Activated CD8-positive, alpha-beta memory T cell treated with anti-CD3 and anti-CD28 coated beads, Interleukin-2, amount 50 U/mL, for 1 hour (primary cell): Measurements from ENCODE around the gene MBOAT7.
"Not testable (repeated sequence)": the region's sequence is repeated elsewhere in the genome, so short reads cannot be mapped to it uniquely, and the experiment has no call there.

Experiments used
- DNase-seq: peaks from one replicate; pipeline ENCODE4 v3.0.0-alpha.2; 2020; ENCODE audit errors: extremely low read depth

The MBOAT7 gene

GRCh38 chr19:54189735-54190502 lies 539 bp upstream of the MBOAT7 start:
- peak; percentile 100 for DNase-seq

- DNase-seq = no peak
Observed at GRCh38 chr19:54188215-54188871, 1.0 kb downstream of the MBOAT7 start.

GRCh38 chr19:54186934-54187381 lies 2.4 kb downstream of the MBOAT7 start:
- DNase-seq = no peak

DNA sequence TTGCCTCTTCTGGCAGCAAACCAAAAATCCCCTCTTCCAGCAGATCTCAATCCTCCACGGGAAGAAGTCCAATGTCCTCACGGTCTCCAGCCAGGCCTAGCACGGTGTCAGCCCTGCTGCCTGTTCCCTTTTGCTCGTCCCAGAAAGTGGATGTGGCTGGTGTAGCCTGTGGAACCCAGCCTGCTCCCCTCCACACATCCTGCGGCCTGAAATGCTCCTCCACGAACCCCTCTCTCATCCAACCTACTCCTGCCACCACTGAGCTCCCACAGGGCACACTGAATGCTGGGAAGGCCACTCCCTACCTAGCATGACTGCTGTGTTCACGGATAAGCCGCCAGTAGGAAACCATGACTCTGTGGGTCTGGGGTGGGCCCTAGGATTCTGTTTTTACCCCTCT lies 3.0 kb downstream of the MBOAT7 start:
- DNase-seq = no peak

DNA sequence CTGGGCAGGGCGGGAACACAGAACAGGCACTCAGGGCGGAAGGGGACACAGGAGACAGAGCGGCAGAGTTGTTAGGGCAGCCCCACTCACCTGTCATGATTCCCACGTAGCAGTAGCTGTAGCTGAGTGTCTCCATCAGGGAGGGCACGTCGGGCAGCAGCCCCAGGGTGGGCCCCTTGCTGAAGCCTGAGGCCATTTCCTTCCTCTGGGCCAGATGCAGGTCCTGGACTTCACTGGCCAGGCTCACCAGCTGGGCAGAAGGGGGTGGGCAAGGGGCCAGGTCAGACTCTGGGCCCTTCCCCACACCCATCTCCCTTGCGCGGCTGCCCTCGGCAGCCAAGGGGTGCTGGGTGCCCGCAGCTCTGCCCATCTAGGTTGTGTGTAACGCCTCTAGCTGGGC lies 5.9 kb downstream of the MBOAT7 start:
- no peak for DNase-seq

DNA sequence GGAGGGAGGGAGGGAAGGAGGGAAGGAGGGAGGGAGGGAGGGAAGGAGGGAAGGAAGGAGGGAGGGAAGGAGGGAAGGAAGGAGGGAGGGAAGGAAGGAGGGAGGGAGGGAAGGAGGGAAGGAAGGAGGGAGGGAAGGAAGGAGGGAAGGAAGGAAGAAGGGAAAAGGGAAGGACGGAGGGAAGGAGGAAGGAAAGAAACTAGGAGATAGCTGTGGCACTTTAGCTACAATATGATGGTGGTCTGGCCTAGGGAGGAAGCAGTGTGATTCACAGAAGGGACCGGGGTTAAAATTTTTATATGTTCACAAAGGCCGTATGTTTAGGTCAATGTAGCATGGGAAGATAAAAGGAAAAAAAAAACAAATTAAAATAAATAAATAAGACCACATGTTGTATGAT lies 7.5 kb downstream of the MBOAT7 start:
- not testable (repeated sequence) for DNase-seq

- DNase-seq = no peak
Observed at GRCh38 chr19:54180691-54181091, 8.7 kb downstream of the MBOAT7 start.

- DNase-seq = no peak
Observed at GRCh38 chr19:54179921-54180461, 9.4 kb downstream of the MBOAT7 start.

- no peak for DNase-seq
Observed at GRCh38 chr19:54179262-54179852, 10.0 kb downstream of the MBOAT7 start.

DNA sequence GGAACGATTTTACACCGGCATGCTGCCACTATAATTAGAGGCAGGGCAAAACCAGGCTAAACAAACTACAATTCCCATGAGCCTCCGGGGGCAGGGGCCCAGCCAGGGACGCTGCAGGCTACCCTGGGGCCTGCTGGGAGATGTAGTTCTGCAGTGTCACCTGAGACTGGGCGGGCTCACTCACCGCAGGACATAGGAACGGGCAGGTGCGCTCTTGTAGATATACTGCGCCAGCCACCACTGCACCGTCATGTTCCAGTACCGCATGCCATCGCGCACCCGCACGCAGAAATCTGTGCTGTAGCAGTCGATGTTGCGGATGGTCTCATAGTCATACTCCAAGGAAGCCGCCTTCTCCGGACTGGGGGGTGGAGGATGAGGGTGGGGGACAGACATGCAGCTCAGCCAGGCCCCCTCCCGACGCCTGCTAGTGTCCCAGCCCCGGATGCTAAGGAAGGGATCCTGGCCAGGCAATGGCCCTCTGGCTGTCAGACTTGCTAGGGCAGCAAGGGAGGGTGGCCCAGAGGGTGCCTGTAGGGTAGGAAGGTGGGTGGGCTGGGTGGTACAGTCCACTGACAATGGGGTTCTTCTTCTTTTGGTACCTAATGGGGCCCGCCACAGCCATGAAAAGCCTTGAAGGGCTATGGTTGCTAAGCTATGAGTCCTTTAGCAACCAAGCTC lies 10.7 kb downstream of the MBOAT7 start:
- no peak for DNase-seq

DNA sequence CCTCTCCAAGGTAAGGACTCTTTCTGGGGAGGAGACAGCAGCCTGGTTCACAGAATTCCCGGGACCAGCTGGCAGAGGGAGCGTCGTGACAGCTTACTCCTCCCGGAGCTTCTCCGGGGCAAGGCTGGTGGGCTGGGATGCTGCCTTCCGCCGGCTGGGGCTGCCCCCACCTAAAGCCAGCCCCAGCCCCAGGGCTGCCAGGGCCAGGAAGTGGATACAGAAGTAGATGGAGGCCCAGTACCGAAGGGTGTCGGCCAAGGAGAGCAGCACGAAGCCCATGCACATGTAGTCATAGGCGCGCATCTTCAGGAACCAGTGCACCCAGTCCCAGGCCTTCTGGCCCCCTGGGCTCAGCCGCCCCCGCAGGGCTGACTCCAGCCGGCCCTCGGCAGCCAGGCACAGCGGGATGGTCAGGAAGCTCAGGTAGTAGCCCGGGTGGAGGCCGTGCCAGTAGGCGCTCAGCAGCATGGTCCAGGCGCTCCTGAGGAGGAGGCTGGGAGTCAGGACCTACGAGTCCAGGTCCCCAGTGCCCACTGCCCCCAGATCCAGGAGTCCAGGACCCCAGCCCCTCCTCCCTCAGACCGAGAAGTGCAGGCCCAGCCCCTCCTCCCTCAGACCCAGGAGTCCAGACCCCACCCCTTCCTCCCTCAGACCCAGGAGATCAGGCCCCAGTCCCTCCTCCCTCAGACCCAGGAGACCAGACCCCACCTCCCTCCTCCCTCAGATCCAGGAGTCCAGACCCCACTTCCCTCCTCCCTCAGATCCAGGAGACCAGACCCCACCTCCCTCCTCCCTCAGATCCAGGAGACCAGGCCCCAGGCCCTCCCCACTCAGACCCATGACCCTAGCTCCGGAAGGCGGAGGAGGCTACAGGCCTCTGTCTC lies 15.2 kb downstream of the MBOAT7 start:
- DNase-seq = no peak

- DNase-seq = no peak
Observed at GRCh38 chr19:54173359-54173699, 16.1 kb downstream of the MBOAT7 start.

GRCh38 chr19:54172471-54173358 lies 16.7 kb downstream of the MBOAT7 start, which contains the start of gene TMC4:
Gene TMC4, minus strand, starts transcription at chr19:54173160. Its CDS starts 43 bp downstream, at chr19:54173117.
- no peak for DNase-seq

DNA sequence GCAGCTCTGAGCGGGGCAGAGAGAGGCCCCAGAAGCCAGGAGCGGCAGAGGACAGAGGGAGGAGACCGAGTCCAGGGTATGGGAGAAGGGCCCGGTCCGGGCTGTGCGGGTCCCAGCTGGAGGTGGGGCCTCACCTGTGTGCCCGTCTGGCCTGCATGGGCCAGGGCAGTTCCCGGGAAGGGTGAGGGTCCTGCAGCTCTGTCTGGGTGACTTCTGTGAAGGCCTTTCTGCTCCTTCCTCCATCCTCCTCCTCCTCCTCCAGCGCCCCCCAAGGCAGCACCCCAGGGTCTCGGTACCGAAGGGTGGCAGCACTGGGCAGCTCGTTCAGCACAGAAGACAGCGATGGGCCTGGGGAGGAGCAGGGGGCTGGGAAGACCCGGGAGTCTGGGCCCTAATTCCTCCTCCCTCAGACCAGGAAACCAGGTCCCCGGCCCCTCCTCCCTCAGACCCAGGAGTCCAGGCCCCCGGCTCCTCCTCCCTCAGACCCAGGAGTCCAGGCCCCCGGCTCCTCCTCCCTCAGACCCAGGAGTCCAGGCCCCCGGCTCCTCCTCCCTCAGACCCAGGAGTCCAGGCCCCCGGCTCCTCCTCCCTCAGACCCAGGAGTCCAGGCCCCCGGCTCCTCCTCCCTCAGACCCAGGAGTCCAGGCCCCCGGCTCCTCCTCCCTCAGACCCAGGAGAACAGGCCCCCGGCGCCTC lies 17.5 kb downstream of the MBOAT7 start:
- DNase-seq = not testable (repeated sequence)

- DNase-seq = no peak
Observed at GRCh38 chr19:54169149-54169740, 20.1 kb downstream of the MBOAT7 start.

DNA sequence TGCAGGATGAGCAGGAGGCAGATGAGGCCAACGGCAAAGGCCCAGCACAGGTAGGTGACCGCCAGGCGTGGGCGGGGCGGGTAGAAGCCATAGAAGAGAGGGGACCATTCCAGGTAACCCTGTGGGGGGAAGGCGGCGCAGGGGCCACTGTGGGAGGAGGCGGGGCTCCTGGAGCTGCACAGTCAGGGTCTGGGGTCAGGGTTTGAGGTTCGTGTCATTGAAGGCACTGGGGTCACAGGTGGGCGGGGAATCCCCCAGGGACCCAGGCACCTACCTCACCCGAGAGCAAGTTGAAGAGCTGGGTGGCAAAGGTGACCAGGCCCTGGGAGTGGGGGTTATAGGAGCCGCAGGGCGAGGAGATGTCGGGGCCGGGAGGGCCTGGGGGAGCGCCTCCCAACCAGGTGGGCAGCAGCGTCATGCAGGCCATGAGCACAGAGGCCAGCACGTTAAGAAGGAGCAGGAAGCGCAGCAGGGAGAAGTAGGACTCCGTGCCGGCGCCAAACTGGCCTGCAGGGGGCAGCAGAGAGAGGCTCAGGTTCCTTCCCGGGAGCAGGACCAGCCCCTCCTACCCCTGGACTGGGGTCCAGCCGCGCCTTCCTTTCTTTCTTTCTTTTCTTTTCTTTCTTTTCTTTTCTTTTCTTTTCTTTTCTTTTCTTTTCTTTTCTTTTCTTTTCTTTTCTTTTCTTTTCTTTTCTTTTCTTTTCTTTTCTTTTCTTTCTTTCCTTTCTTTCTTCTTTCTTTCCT lies 21.0 kb downstream of the MBOAT7 start:
- DNase-seq = peak; percentile 66

GRCh38 chr19:54165222-54165621 lies 24.2 kb downstream of the MBOAT7 start:
- no peak for DNase-seq

GRCh38 chr19:54164369-54165068 lies 24.9 kb downstream of the MBOAT7 start:
- no peak for DNase-seq
